ENCODE data around the gene TMEM86A.

The TMEM86A gene

DNA sequence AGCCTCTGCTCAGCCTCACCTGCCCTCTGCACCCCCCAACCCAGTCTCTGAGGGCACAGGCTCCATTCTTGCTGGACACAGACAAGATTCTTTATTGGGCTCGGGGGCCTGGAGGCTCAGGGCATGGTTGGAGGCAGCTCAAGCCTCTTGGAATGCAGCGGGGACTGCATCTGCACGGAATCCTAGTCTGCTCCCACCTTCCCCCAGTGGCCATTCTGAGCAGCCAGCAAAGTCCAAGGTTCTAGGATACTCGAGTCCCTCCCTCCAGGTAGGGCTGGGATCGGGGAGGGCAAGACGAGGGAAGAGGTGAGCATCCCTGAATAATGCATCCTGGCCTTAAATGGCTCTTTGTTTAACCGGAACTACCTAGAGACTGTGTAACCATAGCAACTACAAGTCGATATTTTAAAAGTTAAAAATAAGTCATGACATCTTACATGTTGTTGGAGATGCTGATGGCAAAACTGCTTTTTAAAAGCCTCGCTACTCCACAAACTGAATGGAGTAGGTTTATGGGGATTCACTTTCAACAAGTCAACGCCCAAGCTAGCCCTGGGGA is 38.1 kb downstream of the TMEM86A start:
- H3K27ac ChIP-seq, result no peak overlapping the region
- H4K20me1 ChIP-seq (ENCODE audit: insufficient read depth), result no peaks in the 10 kb centered on the region
- no peak overlapping the region for H3K9ac ChIP-seq
- no peak overlapping the region for H3K4me2 ChIP-seq
- H3K4me3 ChIP-seq (IDR thresholded peaks at IDR 0.05; ENCODE audit: insufficient read depth, low read depth, low read length), result no peak overlapping the region
- no peaks in the 10 kb centered on the region for H3K27me3 ChIP-seq (ENCODE audit: insufficient read depth, low read depth)
- no peak overlapping the region for H2AFZ ChIP-seq (ENCODE audit: low read depth)
- H3K36me3 ChIP-seq (ENCODE audit: insufficient read depth), result no peaks in the 10 kb centered on the region
- TF ChIP-seq, protein P1, sequence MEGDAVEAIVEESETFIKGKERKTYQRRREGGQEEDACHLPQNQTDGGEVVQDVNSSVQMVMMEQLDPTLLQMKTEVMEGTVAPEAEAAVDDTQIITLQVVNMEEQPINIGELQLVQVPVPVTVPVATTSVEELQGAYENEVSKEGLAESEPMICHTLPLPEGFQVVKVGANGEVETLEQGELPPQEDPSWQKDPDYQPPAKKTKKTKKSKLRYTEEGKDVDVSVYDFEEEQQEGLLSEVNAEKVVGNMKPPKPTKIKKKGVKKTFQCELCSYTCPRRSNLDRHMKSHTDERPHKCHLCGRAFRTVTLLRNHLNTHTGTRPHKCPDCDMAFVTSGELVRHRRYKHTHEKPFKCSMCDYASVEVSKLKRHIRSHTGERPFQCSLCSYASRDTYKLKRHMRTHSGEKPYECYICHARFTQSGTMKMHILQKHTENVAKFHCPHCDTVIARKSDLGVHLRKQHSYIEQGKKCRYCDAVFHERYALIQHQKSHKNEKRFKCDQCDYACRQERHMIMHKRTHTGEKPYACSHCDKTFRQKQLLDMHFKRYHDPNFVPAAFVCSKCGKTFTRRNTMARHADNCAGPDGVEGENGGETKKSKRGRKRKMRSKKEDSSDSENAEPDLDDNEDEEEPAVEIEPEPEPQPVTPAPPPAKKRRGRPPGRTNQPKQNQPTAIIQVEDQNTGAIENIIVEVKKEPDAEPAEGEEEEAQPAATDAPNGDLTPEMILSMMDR (conservative IDR thresholded peaks at IDR 0.05; ENCODE audit: low read depth, low read length), result no peak
- H3K4me1 ChIP-seq (ENCODE audit: low read depth, poor library complexity, severe bottlenecking), result no peaks in the 10 kb centered on the region
- H3K79me2 ChIP-seq (ENCODE audit: insufficient read depth, low read depth), result no peaks in the 10 kb centered on the region

DNA sequence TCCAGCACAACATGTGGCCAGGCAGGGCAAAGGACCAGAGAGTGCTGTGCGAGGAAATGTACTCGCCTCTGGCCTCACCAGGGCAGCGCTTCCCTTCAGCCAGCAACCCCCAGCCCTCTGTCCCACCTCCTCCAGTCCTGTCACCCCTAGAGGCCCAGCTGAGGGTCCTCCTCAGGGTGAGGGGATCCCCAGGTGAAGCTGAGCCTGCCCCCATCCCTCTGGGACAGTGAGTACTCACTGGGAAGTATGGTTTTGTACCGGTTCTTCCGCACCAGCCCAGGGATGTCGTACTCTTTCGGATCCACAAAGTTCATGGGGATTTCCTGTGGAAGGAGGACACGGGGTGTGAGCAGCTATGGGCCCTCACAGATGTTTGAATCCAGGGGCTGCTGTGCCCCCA is 39.1 kb downstream of the TMEM86A start:
- no peak overlapping the region for H3K4me2 ChIP-seq
- TF ChIP-seq, protein P1 (conservative IDR thresholded peaks at IDR 0.05; ENCODE audit: low read depth, low read length), result no peak

DNA sequence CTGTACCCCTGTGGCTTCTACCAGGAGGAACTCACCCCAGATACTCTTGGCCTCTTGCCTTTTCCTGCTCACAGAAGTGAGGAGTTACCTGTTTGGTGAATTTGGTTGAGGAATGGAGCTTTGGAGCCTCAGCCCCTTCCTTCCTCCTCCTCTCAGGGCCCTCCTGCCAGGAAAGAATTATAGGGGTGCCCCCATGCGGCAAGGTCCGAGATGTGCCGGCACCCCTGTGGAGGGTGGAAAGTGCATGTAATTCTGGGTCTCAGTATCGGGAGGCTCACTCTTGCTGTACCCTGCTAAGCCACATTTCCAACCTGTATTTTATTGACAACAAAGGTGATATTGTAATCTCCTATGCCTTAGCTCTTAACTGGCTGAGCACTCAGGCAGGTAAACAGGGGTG is 41.1 kb downstream of the TMEM86A start:
- H3K27me3 ChIP-seq (ENCODE audit: insufficient read depth, low read depth), result no peaks in the 10 kb centered on the region
- no peaks in the 10 kb centered on the region for H3K79me2 ChIP-seq (ENCODE audit: insufficient read depth, low read depth)
- H3K9ac ChIP-seq, result no peak overlapping the region
- no peak overlapping the region for H3K4me2 ChIP-seq
- no peak overlapping the region for H2AFZ ChIP-seq (ENCODE audit: low read depth)
- H4K20me1 ChIP-seq (ENCODE audit: insufficient read depth), result no peaks in the 10 kb centered on the region
- no peaks in the 10 kb centered on the region for H3K4me1 ChIP-seq (ENCODE audit: low read depth, poor library complexity, severe bottlenecking)
- no peak overlapping the region for H3K4me3 ChIP-seq (IDR thresholded peaks at IDR 0.05; ENCODE audit: insufficient read depth, low read depth, low read length)
- TF ChIP-seq, protein P1 (conservative IDR thresholded peaks at IDR 0.05; ENCODE audit: low read depth, low read length), result no peak
- H3K36me3 ChIP-seq (ENCODE audit: insufficient read depth), result no peaks in the 10 kb centered on the region
- no peak overlapping the region for H3K27ac ChIP-seq

More for the DNA sequence above, 39.1 kb downstream of the TMEM86A start:
- Histone ChIP-seq H4K20me1 (ENCODE audit: insufficient read depth) (no peaks in the 10 kb centered on the region), H3K9ac (no peak overlapping the region), H3K4me3 (IDR thresholded peaks at IDR 0.05; ENCODE audit: insufficient read depth, low read depth, low read length) (no peak overlapping the region), H2AFZ (ENCODE audit: low read depth) (no peak overlapping the region), H3K79me2 (ENCODE audit: insufficient read depth, low read depth) (no peaks in the 10 kb centered on the region), H3K27me3 (ENCODE audit: insufficient read depth, low read depth) (no peaks in the 10 kb centered on the region), H3K36me3 (ENCODE audit: insufficient read depth) (no peaks in the 10 kb centered on the region), H3K27ac (no peak overlapping the region), H3K4me1 (ENCODE audit: low read depth, poor library complexity, severe bottlenecking) (no peaks in the 10 kb centered on the region)

DNA sequence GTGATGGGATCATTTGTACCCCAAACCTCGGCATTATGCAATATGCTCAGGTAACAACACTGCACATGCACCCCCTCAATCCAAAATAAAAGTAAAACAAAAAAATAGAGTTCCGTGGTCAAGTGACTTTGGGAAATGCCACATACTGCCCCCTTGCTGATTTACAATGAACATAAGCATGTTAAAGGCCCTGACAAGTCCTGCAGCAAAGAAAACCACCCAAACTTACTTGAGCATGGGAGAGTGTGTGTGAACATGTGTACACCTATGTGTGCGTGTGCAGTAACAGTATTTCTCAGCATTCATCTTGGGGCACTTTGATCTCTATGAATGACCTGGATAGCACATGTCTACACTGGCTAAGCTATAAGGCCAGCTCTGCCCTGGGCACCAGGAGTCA is 43.2 kb downstream of the TMEM86A start:
- H3K4me2 ChIP-seq, result no peak overlapping the region
- no peak overlapping the region for H3K4me3 ChIP-seq (IDR thresholded peaks at IDR 0.05; ENCODE audit: insufficient read depth, low read depth, low read length)
- H3K27ac ChIP-seq, result no peak overlapping the region
- no peak overlapping the region for H3K9ac ChIP-seq
- H3K4me1 ChIP-seq (ENCODE audit: low read depth, poor library complexity, severe bottlenecking), result no peaks in the 10 kb centered on the region
- no peaks in the 10 kb centered on the region for H3K79me2 ChIP-seq (ENCODE audit: insufficient read depth, low read depth)
- H4K20me1 ChIP-seq (ENCODE audit: insufficient read depth), result no peaks in the 10 kb centered on the region
- no peaks in the 10 kb centered on the region for H3K36me3 ChIP-seq (ENCODE audit: insufficient read depth)
- TF ChIP-seq, protein P1 (conservative IDR thresholded peaks at IDR 0.05; ENCODE audit: low read depth, low read length), result peak; percentile 36; the same call in 1 of the 2 replicates
- no peak overlapping the region for H2AFZ ChIP-seq (ENCODE audit: low read depth)
- H3K27me3 ChIP-seq (ENCODE audit: insufficient read depth, low read depth), result no peaks in the 10 kb centered on the region
